ENCODE results near the gene CHCHD4.

The CHCHD4 gene

GRCh38 chr3:14138878-14139655 lies 14.4 kb upstream of the CHCHD4 start (continued):
- no peak for TF ChIP-seq TSHZ1 (tag by site-specific recombination; IDR thresholded peaks at IDR 0.05; ENCODE audit: borderline replicate concordance)
- TF ChIP-seq PRDM4 (tag by site-specific recombination; IDR thresholded peaks at IDR 0.05) = no peak
- no peak for TF ChIP-seq ZSCAN4 (tag by site-specific recombination; IDR thresholded peaks at IDR 0.05)

- H3K4me1 ChIP-seq (ENCODE audit: control insufficient read depth, insufficient read depth, low read length) = no peaks in the 10 kb centered on the region
- no peaks in the 10 kb centered on the region for H3K9me3 ChIP-seq (ENCODE audit: control insufficient read depth, insufficient read depth, low read depth, low read length)
- peaks cover 0 to 92% of the 10 kb centered on the region in 2 experiments; a peak in 1 of 3 replicates for H3K36me3 ChIP-seq (ENCODE audit: control insufficient read depth in 2 of 2, insufficient read depth in 1 of 2, low read length in 2 of 2)
- CTCF ChIA-PET = no interaction called here
- no peak overlapping the region for H3K4me3 ChIP-seq (ENCODE audit: low read depth, low read length)
- TF ChIP-seq KLF9 (tag by site-specific recombination; IDR thresholded peaks at IDR 0.05; ENCODE audit: low read depth) (0 out of 2 replicates have a peak, but pooled peaks have one; percentile 30), AEBP2 (tag by site-specific recombination; IDR thresholded peaks at IDR 0.05; ENCODE audit: borderline replicate concordance) (no peak), ZNF701 (tag by site-specific recombination; IDR thresholded peaks at IDR 0.05) (no peak), ZFP3 (tag by site-specific recombination; IDR thresholded peaks at IDR 0.05; ENCODE audit: low read depth) (no peak), SALL2 (tag by site-specific recombination; IDR thresholded peaks at IDR 0.05; ENCODE audit: borderline replicate concordance) (no peak), ZNF580 (tag by site-specific recombination; IDR thresholded peaks at IDR 0.05) (no peak), ZNF121 (tag by site-specific recombination; IDR thresholded peaks at IDR 0.05) (no peak), ZFHX2 (tag by site-specific recombination; conservative IDR thresholded peaks at IDR 0.05) (peak; percentile 71), EGR2 (tag by site-specific recombination; IDR thresholded peaks at IDR 0.05; ENCODE audit: low read depth) (peak; percentile 81), ZNF366 (tag by site-specific recombination; conservative IDR thresholded peaks at IDR 0.05) (no peak)
- POLR2A ChIA-PET = interaction anchor here (5.4 kb wide), 1 partner anchor 13 kb away, joined by 20 read pairs; the partner anchor contains the start of genes CHCHD4 and TMEM43
- no peak overlapping the region for H3K27ac ChIP-seq (ENCODE audit: extremely low read depth, low read depth, low read length)
These were observed 13.6 kb upstream of the CHCHD4 start for GRCh38 chr3:14138109-14138877.

Data from HEK293 (cell line).